A549 (cell line): Measurements from ENCODE around the gene ARID1B. TPM values are rescaled to one million over a fixed set of nuclear protein-coding genes. Genes with fewer than 3 reads are reported as not detected.

ENCODE experiments used
- ATAC-seq, 2 experiments: fragments of 200-7000 bp in 1 of 2; fragments of >200 bp in 1 of 2; cut with Nextera tagmentation in 1 of 2; cut with Tn5 transposase in 1 of 2; 3 replicates each; pipeline versions ENCODE4 v1.8.0 to v1.9.1; 2018 to 2020; ENCODE audit warnings: mild to moderate bottlenecking in 1 of 2, moderate library complexity in 1 of 2
- CTCF ChIA-PET: fragments of 300-600 bp; sonication (Branson Sonifier 250); formaldehyde crosslinking; extraction: SDS; loops from one replicate; lab custom pipeline; 2021; ENCODE audit warnings: antibody characterized with exemption, inconsistent platforms; lab: Yijun Ruan, JAX
- POLR2A ChIA-PET: fragments of 350-600 bp; formaldehyde crosslinking; extraction: SDS; loops from one replicate; lab custom pipeline; 2021; ENCODE audit warnings: antibody characterized with exemption, inconsistent platforms; lab: Yijun Ruan, JAX
- DNase-seq, 2 experiments: peaks; one replicate each; pipeline versions ENCODE4 v3.0.0 to v3.0.0-alpha.2; 2011 to 2016; ENCODE audit warnings: low read depth in 1 of 2, low spot score in 1 of 2
- FAIRE-seq: peaks from 2 replicates; lab custom pipeline; 2011; peaks lifted over from hg19 to GRCh38; lab: Jason Lieb, UNC
- H3K27ac ChIP-seq, 2 experiments: fragments of >200 bp; sonication (Bioruptor Twin); formaldehyde crosslinking; 3 replicates each; pipeline ENCODE4 v1.5.1; 2016 to 2017
- H3K4me1 ChIP-seq: fragments of >200 bp; sonication (Bioruptor Twin); formaldehyde crosslinking; 3 replicates; pipeline ENCODE4 v1.6.1; 2016
- H3K4me2 ChIP-seq: fragments of >200 bp; sonication (Bioruptor Twin); formaldehyde crosslinking; 3 replicates; pipeline ENCODE4 v1.6.1; 2016
- H3K4me3 ChIP-seq: fragments of >200 bp; sonication (Bioruptor Twin); formaldehyde crosslinking; 3 replicates; pipeline ENCODE4 v1.5.1; 2016
- H3K9me3 ChIP-seq: fragments of >200 bp; sonication (Bioruptor Twin); formaldehyde crosslinking; 3 replicates; pipeline ENCODE4 v1.6.1; 2016
- BHLHE40 ChIP-seq: IDR thresholded peaks from 2 replicates; pipeline ENCODE4 v1.6.1; 2012; ENCODE audit warnings: low read depth, low read length, inconsistent platforms
- CBX8 ChIP-seq: fragments of 200-600 bp; sonication (generic); IDR thresholded peaks from 2 replicates; pipeline ENCODE4 v1.6.1; 2016
- CEBPB ChIP-seq, 2 experiments: fragments of >200 bp in 1 of 2; sonication (Bioruptor Twin) in 1 of 2; formaldehyde crosslinking in 1 of 2; IDR thresholded peaks; 2 replicates each; pipeline ENCODE4 v1.6.1; 2012 to 2016
- CHD2 ChIP-seq: fragments of 150-350 bp; IDR thresholded peaks from 2 replicates; pipeline ENCODE4 v1.6.1; 2014; ENCODE audit warnings: low read length; ENCODE audit not compliant: partially characterized antibody
- CHD4 ChIP-seq: fragments of 200-600 bp; sonication (generic); IDR thresholded peaks from 2 replicates; pipeline ENCODE4 v1.6.1; 2016; ENCODE audit warnings: antibody characterized with exemption, mild to moderate bottlenecking, borderline replicate concordance
- CTCF ChIP-seq: fragments of >200 bp; sonication (Bioruptor Twin); formaldehyde crosslinking; IDR thresholded peaks from 3 replicates; pipeline ENCODE4 v1.5.1; 2016
- EHF ChIP-seq: fragments of 250-450 bp; sonication (Bioruptor Pico); IDR thresholded peaks from 2 replicates; pipeline ENCODE4 v1.5.0; 2020; ENCODE audit warnings: mild to moderate bottlenecking
- EHMT2 ChIP-seq: fragments of 200-600 bp; sonication (generic); IDR thresholded peaks from 2 replicates; pipeline ENCODE4 v1.6.1; 2016; ENCODE audit warnings: antibody characterized with exemption, low read depth, mild to moderate bottlenecking, moderate library complexity
- ESRRA ChIP-seq: fragments of 150-350 bp; IDR thresholded peaks from 2 replicates; pipeline ENCODE4 v1.6.1; 2014; ENCODE audit warnings: mild to moderate bottlenecking, low read length, borderline replicate concordance
- FOSB ChIP-seq: fragments of 250-450 bp; sonication (Bioruptor Pico); IDR thresholded peaks from 2 replicates; pipeline ENCODE4 v1.5.0; 2020; ENCODE audit warnings: mild to moderate bottlenecking, moderate library complexity
- HEYL ChIP-seq: fragments of 250-450 bp; sonication (Bioruptor Pico); IDR thresholded peaks from 2 replicates; pipeline ENCODE4 v1.8.0; 2021; ENCODE audit warnings: mild to moderate bottlenecking, moderate library complexity
- HOXB5 ChIP-seq: fragments of 250-450 bp; sonication (Bioruptor Pico); IDR thresholded peaks from 2 replicates; pipeline ENCODE4 v1.5.0; 2020; ENCODE audit warnings: mild to moderate bottlenecking, moderate library complexity
- JUNB ChIP-seq: fragments of >200 bp; sonication (Bioruptor Twin); formaldehyde crosslinking; IDR thresholded peaks from 2 replicates; pipeline ENCODE4 v1.6.1; 2016
- MAFK ChIP-seq: fragments of 450-650 bp; IDR thresholded peaks from 2 replicates; pipeline ENCODE4 v1.6.1; 2014; ENCODE audit not compliant: partially characterized antibody
- MAX ChIP-seq: IDR thresholded peaks from 2 replicates; pipeline ENCODE4 v1.6.1; 2012
- MAZ ChIP-seq: fragments of 150-350 bp; IDR thresholded peaks from 2 replicates; pipeline ENCODE4 v1.6.1; 2014; ENCODE audit warnings: antibody characterized with exemption, low read depth, low read length, borderline replicate concordance
- NPAS2 ChIP-seq: fragments of 250-450 bp; sonication (Bioruptor Pico); IDR thresholded peaks from 2 replicates; pipeline ENCODE4 v1.8.0; 2022; ENCODE audit warnings: mild to moderate bottlenecking, moderate library complexity, borderline replicate concordance
- PHF8 ChIP-seq: fragments of 200-600 bp; sonication (generic); IDR thresholded peaks from 2 replicates; pipeline ENCODE4 v1.6.1; 2016; ENCODE audit warnings: low read depth, mild to moderate bottlenecking, antibody characterized with exemption, moderate library complexity, borderline replicate concordance
- POLR2AphosphoS2 ChIP-seq: conservative IDR thresholded peaks from 2 replicates; pipeline ENCODE4 v1.6.1; 2012; ENCODE audit warnings: low read length, improper control_type of control experiment, inconsistent platforms
- RFX5 ChIP-seq: fragments of 450-650 bp; IDR thresholded peaks from 2 replicates; pipeline ENCODE4 v1.7.1; 2014; ENCODE audit warnings: antibody characterized with exemption, mild to moderate bottlenecking, moderate library complexity
- RNF2 ChIP-seq: fragments of 200-600 bp; sonication (generic); IDR thresholded peaks from 2 replicates; pipeline ENCODE4 v1.6.1; 2016; ENCODE audit warnings: low read depth, mild to moderate bottlenecking, antibody characterized with exemption, moderate library complexity, borderline replicate concordance
- TP53 ChIP-seq: fragments of 250-450 bp; sonication (Bioruptor Pico); IDR thresholded peaks from 2 replicates; pipeline ENCODE4 v1.5.0; 2021; ENCODE audit warnings: mild to moderate bottlenecking, moderate library complexity
- ZC3H11A ChIP-seq: fragments of 450-650 bp; IDR thresholded peaks from 2 replicates; pipeline ENCODE4 v1.6.1; 2014; ENCODE audit warnings: antibody characterized with exemption, mild to moderate bottlenecking
- WGBS: methylation state at CpG from one replicate; pipeline ENCODE4 v1.1.6; 2017; ENCODE audit errors: missing lambda C conversion rate; 5-methylcytosine and 5-hydroxymethylcytosine counted together
- polyA plus RNA-seq, 4 experiments: library from polyadenylated mRNA; depleted of rRNA in 3 of 4; stranded (reverse); fragments of >200 nt; fragmentation: RNase III in 1 of 4; extraction: RNeasy Plus Mini Kit Qiagen cat#74134 plus additional on column Dnase treatment in 1 of 4; gene quantifications; 2 replicates in 3 of 4; 3 replicates in 1 of 4; pipeline ENCODE4 v1.2.3, GENCODE V29; 2011 to 2017
- TF ChIP-seq, protein P1 (sequence below): IDR thresholded peaks from 2 replicates; pipeline ENCODE4 v1.6.1; 2012; ENCODE audit warnings: low read depth, borderline replicate concordance
- TF ChIP-seq, protein P2 (sequence below): fragments of >200 bp; sonication (Bioruptor Twin); formaldehyde crosslinking; IDR thresholded peaks from 2 replicates; pipeline ENCODE4 v1.6.1; 2016

Gene ARID1B
- polyA plus RNA-seq, 2 of the 4 experiments (the other 2 are of a cell fraction), result 13.5 to 16.3 TPM

DNA sequence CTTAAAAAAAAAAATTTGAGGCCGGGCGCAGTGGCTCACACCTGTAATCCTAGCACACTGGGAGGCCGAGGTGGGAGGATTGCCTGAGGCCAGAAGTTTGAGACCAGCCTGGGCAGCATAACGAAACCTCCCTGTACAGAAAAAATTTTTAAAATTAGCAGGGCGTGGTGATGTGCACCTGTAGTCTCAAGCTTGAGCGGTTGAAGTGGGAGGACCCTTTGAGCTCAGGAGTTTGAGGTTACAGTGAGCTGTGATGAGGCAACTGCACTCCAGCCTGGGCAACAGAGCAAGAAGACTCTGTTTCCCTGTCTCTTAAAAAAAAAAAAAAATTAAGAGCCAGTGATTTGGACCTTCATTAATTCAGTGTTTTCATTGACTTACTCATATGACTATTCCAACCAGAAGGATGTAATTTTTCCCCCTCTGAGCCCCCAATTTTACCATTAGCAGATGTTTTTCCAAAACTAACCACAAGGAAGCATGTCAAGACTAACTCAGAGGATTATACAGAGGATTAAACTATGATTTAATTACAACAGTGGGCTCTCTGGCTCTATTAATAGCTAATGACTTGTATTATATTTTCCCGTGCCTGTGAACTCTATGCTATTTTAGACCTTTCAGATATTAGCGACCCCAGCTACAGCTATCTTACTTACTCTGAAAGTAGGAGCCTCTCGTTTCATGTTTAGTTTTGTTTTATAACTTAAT is 75.1 kb downstream of the ARID1B start:
- Histone ChIP-seq H3K27ac (no peak overlapping the region), H3K9me3 (no peaks in the 10 kb centered on the region)
- TF ChIP-seq PHF8, result no peak
- TF ChIP-seq, all 56 proteins: peak for 0
- ChIA-PET CTCF (no interaction called here), POLR2A (no interaction called here)
- 92% methylated on average over 9 of the region's 9 CpGs for WGBS
- ATAC-seq (no peak), FAIRE-seq (no peak), DNase-seq (no peak)
- Histone ChIP-seq H3K4me1 (peaks cover 11% of the 10 kb centered on the region; the same call in 2 of the 3 replicates), H3K4me2 (no peak overlapping the region), H3K4me3 (no peak overlapping the region)

GRCh38 chr6:156852858-156853216 is 75.7 kb downstream of the ARID1B start:
- ATAC-seq (no peak), DNase-seq (no peak), FAIRE-seq (no peak)
- WGBS, result 100% methylated on average over 1 of the region's 1 CpG
- CTCF ChIA-PET, result no interaction called here
- no peak overlapping the region for H3K4me3 ChIP-seq
- H3K4me1 ChIP-seq, result peaks cover 10% of the 10 kb centered on the region; the same call in 2 of the 3 replicates
- POLR2A ChIA-PET, result no interaction called here
- H3K27ac ChIP-seq, result no peak overlapping the region
- TF ChIP-seq EHF (CRISPR knock-in tag), result no peak
- TF ChIP-seq RFX5, result no peak
- TF ChIP-seq, protein P1, sequence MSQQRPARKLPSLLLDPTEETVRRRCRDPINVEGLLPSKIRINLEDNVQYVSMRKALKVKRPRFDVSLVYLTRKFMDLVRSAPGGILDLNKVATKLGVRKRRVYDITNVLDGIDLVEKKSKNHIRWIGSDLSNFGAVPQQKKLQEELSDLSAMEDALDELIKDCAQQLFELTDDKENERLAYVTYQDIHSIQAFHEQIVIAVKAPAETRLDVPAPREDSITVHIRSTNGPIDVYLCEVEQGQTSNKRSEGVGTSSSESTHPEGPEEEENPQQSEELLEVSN, result no peak
- TF ChIP-seq CEBPB (IDR thresholded peaks at IDR 0.05), result no peak
- TF ChIP-seq NPAS2, result no peak
- no peak for TF ChIP-seq EHMT2
- TF ChIP-seq CHD2, result no peak
- TF ChIP-seq HOXB5, result no peak
- no peak for TF ChIP-seq BHLHE40
- TF ChIP-seq JUNB, result no peak
- TF ChIP-seq ZC3H11A, result no peak
- TF ChIP-seq CHD4, result no peak
- TF ChIP-seq CTCF, result no peak
- TF ChIP-seq HEYL, result no peak
- TF ChIP-seq ESRRA, result no peak
- H3K9me3 ChIP-seq, result no peaks in the 10 kb centered on the region
- no peak overlapping the region for H3K4me2 ChIP-seq

DNA sequence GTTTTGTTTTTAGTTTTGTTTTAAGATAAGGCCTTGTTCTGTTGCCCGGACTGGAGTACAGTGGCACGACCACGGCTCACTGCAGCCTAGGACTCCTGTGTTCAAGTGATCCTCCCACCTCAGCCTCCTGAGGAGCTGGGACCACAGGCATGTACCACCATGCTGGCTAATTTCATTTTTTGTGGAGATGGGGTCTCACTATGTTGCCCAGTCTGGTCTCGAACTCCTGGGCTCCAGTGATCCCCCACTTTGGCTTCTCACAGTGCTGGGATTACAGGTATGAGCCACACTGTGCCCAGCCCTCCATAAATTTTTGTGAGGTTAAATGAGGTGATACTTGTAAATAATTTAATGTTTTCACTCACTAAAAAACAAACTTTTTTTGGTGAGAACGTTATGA is 76.6 kb downstream of the ARID1B start:
- TF ChIP-seq CHD4, result no peak
- TF ChIP-seq MAZ, result no peak
- TF ChIP-seq HEYL, result no peak
- TF ChIP-seq CEBPB (IDR thresholded peaks at IDR 0.05), result no peak
- TF ChIP-seq ESRRA, result no peak
- no peak for TF ChIP-seq MAX
- no peak for TF ChIP-seq MAFK
- TF ChIP-seq, protein P1, result no peak
- no peak for TF ChIP-seq EHF (CRISPR knock-in tag)
- no peak for TF ChIP-seq HOXB5
- no peak for TF ChIP-seq POLR2AphosphoS2
- TF ChIP-seq, protein P2, sequence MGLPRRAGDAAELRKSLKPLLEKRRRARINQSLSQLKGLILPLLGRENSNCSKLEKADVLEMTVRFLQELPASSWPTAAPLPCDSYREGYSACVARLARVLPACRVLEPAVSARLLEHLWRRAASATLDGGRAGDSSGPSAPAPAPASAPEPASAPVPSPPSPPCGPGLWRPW, result no peak
- no peak for TF ChIP-seq FOSB (CRISPR knock-in tag)
- TF ChIP-seq CBX8, result no peak
- no peak for TF ChIP-seq CHD2
- no peak for TF ChIP-seq RNF2
- TF ChIP-seq TP53 (CRISPR knock-in tag), result no peak
- H3K9me3 ChIP-seq, result no peaks in the 10 kb centered on the region
- H3K4me3 ChIP-seq, result no peak overlapping the region
- DNase-seq, result no peak
- no peak overlapping the region for H3K4me2 ChIP-seq
- H3K27ac ChIP-seq, result no peak overlapping the region
- ChIA-PET CTCF (no interaction called here), POLR2A (no interaction called here)
- no peak for FAIRE-seq
- peaks cover 2% of the 10 kb centered on the region; the same call in 2 of the 3 replicates for H3K4me1 ChIP-seq
- ATAC-seq, result no peak
- WGBS, result 92% methylated on average over 5 of the region's 5 CpGs
